Measurements from ENCODE around the gene MYO15A. TPM values are rescaled to one million over a fixed set of nuclear protein-coding genes. Genes with fewer than 3 reads are reported as not detected.

The MYO15A gene
- polyA plus RNA-seq, 1 donor (not counting 4 experiments of a cell fraction or from before 2014, with no cell fraction given), result 0.20 TPM

GRCh38 chr17:18101828-18102227, 6.7 kb upstream of the MYO15A start:
- no peaks in the 10 kb centered on the region for H3K4me1 ChIP-seq (ENCODE audit: control insufficient read depth, extremely low read depth, insufficient read depth, low read length)
- peaks cover 1% of the 10 kb centered on the region for H3K79me2 ChIP-seq (ENCODE audit: control insufficient read depth, insufficient read depth, low read length)
- TF ChIP-seq EZH2 (IDR thresholded peaks at IDR 0.05; ENCODE audit: low read length), result no peak
- dilution Hi-C loops (cut with MboI; ENCODE audit: extremely low pct_ligation_motif_present, low sequenced_read_pairs), result no loop called here
- no peak overlapping the region for H3K4me2 ChIP-seq (ENCODE audit: control insufficient read depth, extremely low read depth, insufficient read depth, low read depth, low read length)
- H3K4me3 ChIP-seq (ENCODE audit: control insufficient read depth in 2 of 3, extremely low read depth in 1 of 3, insufficient read depth in 2 of 3, low read depth in 1 of 3, low read length in 3 of 3), result no peak overlapping the region
- no peak overlapping the region for H3K27ac ChIP-seq (ENCODE audit: control insufficient read depth, insufficient read depth, low read length)
- no peak overlapping the region for H3K9ac ChIP-seq (ENCODE audit: control insufficient read depth, extremely low read depth, insufficient read depth, low read length)
- no peaks in the 10 kb centered on the region for H3K27me3 ChIP-seq (ENCODE audit: control insufficient read depth, extremely low read depth, insufficient read depth, low read length)
- peaks cover 26 to 57% of the 10 kb centered on the region in 2 experiments for H3K36me3 ChIP-seq (ENCODE audit: control insufficient read depth in 2 of 2, extremely low read depth in 1 of 2, insufficient read depth in 2 of 2, low read length in 2 of 2)
- DNase-seq (ENCODE audit: low read depth, low spot score) (no peak), FAIRE-seq (no peak)
- H3K9me1 ChIP-seq (ENCODE audit: control insufficient read depth, extremely low read depth, insufficient read depth, low read length), result no peaks in the 10 kb centered on the region
- H4K20me1 ChIP-seq (ENCODE audit: control insufficient read depth, extremely low read depth, insufficient read depth, low read length), result no peaks in the 10 kb centered on the region
- H2AFZ ChIP-seq (ENCODE audit: control insufficient read depth, low read length), result no peak overlapping the region
- no peaks in the 10 kb centered on the region for H3K9me3 ChIP-seq (ENCODE audit: control insufficient read depth, low read depth, low read length)

GRCh38 chr17:18102640-18103039, 5.9 kb upstream of the MYO15A start:
- H3K9ac ChIP-seq (ENCODE audit: control insufficient read depth, extremely low read depth, insufficient read depth, low read length), result no peak overlapping the region
- FAIRE-seq, result no peak
- no peak overlapping the region for H2AFZ ChIP-seq (ENCODE audit: control insufficient read depth, low read length)
- TF ChIP-seq CTCF (optimal IDR thresholded peaks at IDR 0.05 in 1 of 3, IDR thresholded peaks at IDR 0.05 in 1 of 3, conservative IDR thresholded peaks at IDR 0.05 in 1 of 3; ENCODE audit: extremely low read depth in 1 of 3, insufficient read depth in 2 of 3, low read length in 3 of 3) (no peak), EZH2 (IDR thresholded peaks at IDR 0.05; ENCODE audit: low read length) (no peak)
- no peak overlapping the region for H3K4me2 ChIP-seq (ENCODE audit: control insufficient read depth, extremely low read depth, insufficient read depth, low read depth, low read length)
- no peaks in the 10 kb centered on the region for H3K27me3 ChIP-seq (ENCODE audit: control insufficient read depth, extremely low read depth, insufficient read depth, low read length)
- H3K4me1 ChIP-seq (ENCODE audit: control insufficient read depth, extremely low read depth, insufficient read depth, low read length), result no peaks in the 10 kb centered on the region
- H3K79me2 ChIP-seq (ENCODE audit: control insufficient read depth, insufficient read depth, low read length), result no peaks in the 10 kb centered on the region
- H3K4me3 ChIP-seq (ENCODE audit: control insufficient read depth in 2 of 3, extremely low read depth in 1 of 3, insufficient read depth in 2 of 3, low read depth in 1 of 3, low read length in 3 of 3), result no peak overlapping the region
- no peaks in the 10 kb centered on the region for H3K9me1 ChIP-seq (ENCODE audit: control insufficient read depth, extremely low read depth, insufficient read depth, low read length)
- peaks cover 26 to 58% of the 10 kb centered on the region in 2 experiments for H3K36me3 ChIP-seq (ENCODE audit: control insufficient read depth in 2 of 2, extremely low read depth in 1 of 2, insufficient read depth in 2 of 2, low read length in 2 of 2)
- no peaks in the 10 kb centered on the region for H3K9me3 ChIP-seq (ENCODE audit: control insufficient read depth, low read depth, low read length)
- H4K20me1 ChIP-seq (ENCODE audit: control insufficient read depth, extremely low read depth, insufficient read depth, low read length), result no peaks in the 10 kb centered on the region
- no peak overlapping the region for H3K27ac ChIP-seq (ENCODE audit: control insufficient read depth, insufficient read depth, low read length)
- dilution Hi-C loops (cut with MboI; ENCODE audit: extremely low pct_ligation_motif_present, low sequenced_read_pairs), result no loop called here
- DNase-seq (ENCODE audit: low read depth, low spot score), result no peak

- no peaks in the 10 kb centered on the region for H4K20me1 ChIP-seq (ENCODE audit: control insufficient read depth, extremely low read depth, insufficient read depth, low read length)
- dilution Hi-C loops (cut with MboI; ENCODE audit: extremely low pct_ligation_motif_present, low sequenced_read_pairs), result no loop called here
- H3K4me3 ChIP-seq (ENCODE audit: control insufficient read depth in 2 of 3, extremely low read depth in 1 of 3, insufficient read depth in 2 of 3, low read depth in 1 of 3, low read length in 3 of 3), result no peak overlapping the region
- no peaks in the 10 kb centered on the region for H3K4me1 ChIP-seq (ENCODE audit: control insufficient read depth, extremely low read depth, insufficient read depth, low read length)
- H3K9ac ChIP-seq (ENCODE audit: control insufficient read depth, extremely low read depth, insufficient read depth, low read length), result no peak overlapping the region
- no peak overlapping the region for H3K27ac ChIP-seq (ENCODE audit: control insufficient read depth, insufficient read depth, low read length)
- no peak for DNase-seq (ENCODE audit: low read depth, low spot score)
- H3K4me2 ChIP-seq (ENCODE audit: control insufficient read depth, extremely low read depth, insufficient read depth, low read depth, low read length), result no peak overlapping the region
- no peaks in the 10 kb centered on the region for H3K79me2 ChIP-seq (ENCODE audit: control insufficient read depth, insufficient read depth, low read length)
- no peak for FAIRE-seq
- H3K36me3 ChIP-seq (ENCODE audit: control insufficient read depth in 2 of 2, extremely low read depth in 1 of 2, insufficient read depth in 2 of 2, low read length in 2 of 2), result peaks cover 14 to 39% of the 10 kb centered on the region in 2 experiments
- H3K27me3 ChIP-seq (ENCODE audit: control insufficient read depth, extremely low read depth, insufficient read depth, low read length), result no peaks in the 10 kb centered on the region
- no peaks in the 10 kb centered on the region for H3K9me1 ChIP-seq (ENCODE audit: control insufficient read depth, extremely low read depth, insufficient read depth, low read length)
- H2AFZ ChIP-seq (ENCODE audit: control insufficient read depth, low read length), result no peak overlapping the region
- no peak for TF ChIP-seq EZH2 (IDR thresholded peaks at IDR 0.05; ENCODE audit: low read length)
- TF ChIP-seq CTCF (optimal IDR thresholded peaks at IDR 0.05 in 1 of 3, IDR thresholded peaks at IDR 0.05 in 1 of 3, conservative IDR thresholded peaks at IDR 0.05 in 1 of 3; ENCODE audit: extremely low read depth in 1 of 3, insufficient read depth in 2 of 3, low read length in 3 of 3), result no peak
- no peaks in the 10 kb centered on the region for H3K9me3 ChIP-seq (ENCODE audit: control insufficient read depth, low read depth, low read length)
Measured at GRCh38 chr17:18105027-18105426, 3.5 kb upstream of the MYO15A start.

Data from keratinocyte (primary cell).